Measurements from ENCODE around the gene TMEM108.
A peak's percentile ranks its signal among the peaks of the same experiment; 100 is the strongest.

The TMEM108 gene

GRCh38 chr3:133283958-133284807, 246.0 kb downstream of the TMEM108 start:
- DNase-seq: no peak

GRCh38 chr3:133289322-133289721, 251.1 kb downstream of the TMEM108 start:
- DNase-seq: no peak

GRCh38 chr3:133292296-133292695, 254.1 kb downstream of the TMEM108 start:
- DNase-seq: no peak

GRCh38 chr3:133293397-133294110, 255.4 kb downstream of the TMEM108 start:
- DNase-seq: no peak

- DNase-seq: no peak
Measured at GRCh38 chr3:133294253-133294652, 256.1 kb downstream of the TMEM108 start.

GRCh38 chr3:133295199-133295901, 257.2 kb downstream of the TMEM108 start:
- no peak for DNase-seq

GRCh38 chr3:133295944-133296917, 258.0 kb downstream of the TMEM108 start:
- DNase-seq: peak in 1 of 2 experiments; percentile 25

GRCh38 chr3:133296981-133297380, 258.8 kb downstream of the TMEM108 start:
- no peak for DNase-seq

- DNase-seq: peak; percentile 30 to 33
Measured at GRCh38 chr3:133300102-133300501, 261.9 kb downstream of the TMEM108 start.

GRCh38 chr3:133301194-133301593, 263.0 kb downstream of the TMEM108 start:
- DNase-seq: no peak

- no peak for DNase-seq
Measured at GRCh38 chr3:133301731-133302130, 263.5 kb downstream of the TMEM108 start.

- DNase-seq: no peak
Measured at GRCh38 chr3:133303430-133303829, 265.2 kb downstream of the TMEM108 start.

- no peak for DNase-seq
Measured at GRCh38 chr3:133317866-133318265, 279.7 kb downstream of the TMEM108 start.

- no peak for DNase-seq
Measured at GRCh38 chr3:133328373-133328772, 290.2 kb downstream of the TMEM108 start.

- DNase-seq: no peak
Measured at GRCh38 chr3:133329626-133330025, 291.4 kb downstream of the TMEM108 start.

- DNase-seq: peak in 1 of 2 experiments; percentile 16
Measured at GRCh38 chr3:133330065-133330464, 291.9 kb downstream of the TMEM108 start.

- DNase-seq: no peak
Measured at GRCh38 chr3:133330522-133330921, 292.3 kb downstream of the TMEM108 start.

GRCh38 chr3:133354721-133355120, 316.5 kb downstream of the TMEM108 start:
- DNase-seq: no peak

- DNase-seq: peak in 1 of 2 experiments; percentile 30
Measured at GRCh38 chr3:133360476-133360875, 322.3 kb downstream of the TMEM108 start.

- DNase-seq: peak; percentile 1 to 27
Measured at GRCh38 chr3:133361011-133361410, 322.8 kb downstream of the TMEM108 start.

GRCh38 chr3:133361435-133361834, 323.2 kb downstream of the TMEM108 start:
- DNase-seq: no peak

- DNase-seq: peak in 1 of 2 experiments; percentile 26
Measured at GRCh38 chr3:133362539-133362938, 324.3 kb downstream of the TMEM108 start.
